MM.1S (cell line): ENCODE measurements around the gene COL5A1.

Experiments
- EZH2 ChIP-seq: fragments of 300-600 bp; sonication (generic); optimal IDR thresholded peaks from 2 replicates; pipeline ENCODE3; 2017; ENCODE audit warnings: low read depth, mild to moderate bottlenecking, antibody characterized with exemption, low read length, mixed read lengths
- TF ChIP-seq, protein P1 (sequence below): fragments of 300-600 bp; sonication (generic); IDR thresholded peaks from 2 replicates; pipeline ENCODE4 v1.5.1; 2016; ENCODE audit warnings: antibody characterized with exemption, low read length, mixed read lengths

- TF ChIP-seq, protein P1, sequence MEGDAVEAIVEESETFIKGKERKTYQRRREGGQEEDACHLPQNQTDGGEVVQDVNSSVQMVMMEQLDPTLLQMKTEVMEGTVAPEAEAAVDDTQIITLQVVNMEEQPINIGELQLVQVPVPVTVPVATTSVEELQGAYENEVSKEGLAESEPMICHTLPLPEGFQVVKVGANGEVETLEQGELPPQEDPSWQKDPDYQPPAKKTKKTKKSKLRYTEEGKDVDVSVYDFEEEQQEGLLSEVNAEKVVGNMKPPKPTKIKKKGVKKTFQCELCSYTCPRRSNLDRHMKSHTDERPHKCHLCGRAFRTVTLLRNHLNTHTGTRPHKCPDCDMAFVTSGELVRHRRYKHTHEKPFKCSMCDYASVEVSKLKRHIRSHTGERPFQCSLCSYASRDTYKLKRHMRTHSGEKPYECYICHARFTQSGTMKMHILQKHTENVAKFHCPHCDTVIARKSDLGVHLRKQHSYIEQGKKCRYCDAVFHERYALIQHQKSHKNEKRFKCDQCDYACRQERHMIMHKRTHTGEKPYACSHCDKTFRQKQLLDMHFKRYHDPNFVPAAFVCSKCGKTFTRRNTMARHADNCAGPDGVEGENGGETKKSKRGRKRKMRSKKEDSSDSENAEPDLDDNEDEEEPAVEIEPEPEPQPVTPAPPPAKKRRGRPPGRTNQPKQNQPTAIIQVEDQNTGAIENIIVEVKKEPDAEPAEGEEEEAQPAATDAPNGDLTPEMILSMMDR = no peak
- no peak for TF ChIP-seq EZH2
These were observed 186.4 kb downstream of the COL5A1 start for GRCh38 chr9:134827993-134828392.
